Caco-2 (cell line): Measurements from ENCODE around the gene TXNDC16. TPM values are rescaled to one million over a fixed set of nuclear protein-coding genes. Genes with fewer than 3 reads are reported as not detected.

ENCODE experiments used
- BruUV-seq: library from RNA; stranded (reverse); fragments of 400-500 nt; replicated peaks from 2 replicates; lab custom pipeline; 2021; lab: Mats Ljungman, UMichigan
- CTCF ChIA-PET: fragments of 300-600 bp; sonication (Branson Sonifier 250); formaldehyde crosslinking; loops from one replicate; lab custom pipeline; 2022; ENCODE audit warnings: antibody characterized with exemption; lab: Charles Lee
- POLR2A ChIA-PET: fragments of 300-600 bp; sonication (Branson Sonifier 250); formaldehyde crosslinking; loops from one replicate; lab custom pipeline; 2022; ENCODE audit warnings: antibody characterized with exemption; lab: Charles Lee
- DNase-seq, 2 experiments: peaks; one replicate each; pipeline versions ENCODE4 v3.0.0 to v3.0.0-alpha.2; 2020 to 2022
- H3K27me3 ChIP-seq: replicated peaks from 2 replicates; pipeline ENCODE4 v1.6.0; 2011; ENCODE audit warnings: low read length; ENCODE audit not compliant: control insufficient read depth, insufficient read depth
- H3K36me3 ChIP-seq: 2 replicates; pipeline ENCODE4 v1.5.1; 2011; ENCODE audit warnings: low read length; ENCODE audit not compliant: control insufficient read depth, insufficient read depth
- H3K4me1 ChIP-seq: fragments of 250-450 bp; sonication (Bioruptor Pico); 2 replicates; pipeline ENCODE4 v1.5.1; 2020; ENCODE audit warnings: mild to moderate bottlenecking
- H3K4me3 ChIP-seq: 2 replicates; pipeline ENCODE4 v1.5.1; 2011; ENCODE audit warnings: low read depth, mild to moderate bottlenecking, control low read depth, low read length
- H3K9me3 ChIP-seq: fragments of 250-450 bp; sonication (Bioruptor Pico); 2 replicates; pipeline ENCODE4 v1.5.1; 2020; ENCODE audit warnings: mild to moderate bottlenecking, moderate library complexity
- H3K27ac Mint-ChIP-seq: one replicate; pipeline ENCODE4 v1.8.0; 2022; ENCODE audit warnings: mixed read lengths; ENCODE audit not compliant: unreplicated experiment
- H3K27me3 Mint-ChIP-seq: one replicate; pipeline ENCODE4 v1.8.0; 2022; ENCODE audit warnings: mixed read lengths; ENCODE audit not compliant: insufficient read depth, unreplicated experiment
- H3K36me3 Mint-ChIP-seq: one replicate; pipeline ENCODE4 v1.8.0; 2022; ENCODE audit warnings: mild to moderate bottlenecking, mixed read lengths; ENCODE audit not compliant: insufficient read depth, unreplicated experiment
- H3K4me1 Mint-ChIP-seq: one replicate; pipeline ENCODE4 v1.8.0; 2022; ENCODE audit warnings: low read depth, mixed read lengths; ENCODE audit not compliant: unreplicated experiment
- H3K4me3 Mint-ChIP-seq: one replicate; pipeline ENCODE4 v1.8.0; 2022; ENCODE audit warnings: mild to moderate bottlenecking, moderate library complexity, mixed read lengths; ENCODE audit not compliant: unreplicated experiment
- H3K9me3 Mint-ChIP-seq: one replicate; pipeline ENCODE4 v1.8.0; 2022; ENCODE audit warnings: mixed read lengths; ENCODE audit not compliant: unreplicated experiment
- CTCF ChIP-seq, 2 experiments: fragments of 200-600 bp in 1 of 2; IDR thresholded peaks; 1 replicate in 1 of 2; 2 replicates in 1 of 2; pipeline versions ENCODE4 v1.5.1 to v1.8.0; 2011 to 2022; ENCODE audit warnings: antibody characterized with exemption in 1 of 2, control low read depth in 1 of 2, inconsistent platforms in 1 of 2, low read depth in 1 of 2, low read length in 1 of 2, mild to moderate bottlenecking in 1 of 2, moderate library complexity in 1 of 2; ENCODE audit not compliant: insufficient read depth in 1 of 2, severe bottlenecking in 1 of 2, unreplicated experiment in 1 of 2
- intact Hi-C: fragments of 100-400 bp; cut with micrococcal nuclease; formaldehyde crosslinking; loops from one replicate; pipeline ENCODE4 v1.10.0; 2022; ENCODE audit not compliant: unreplicated experiment
- total RNA-seq: library from RNA; stranded (reverse); gene quantifications from 2 replicates; pipeline ENCODE4 v1.2.3, GENCODE V29; 2022

TXNDC16 gene
- total RNA-seq, 1 experiment from 2014 or later, result 6.6 TPM

- Histone ChIP-seq H3K27me3 (no peaks in the 10 kb centered on the region), H3K9me3 (no peaks in the 10 kb centered on the region), H3K36me3 (no peaks in the 10 kb centered on the region), H3K4me1 (peaks cover 7% of the 10 kb centered on the region; the same call in 1 of the 2 replicates), H3K4me3 (peak overlapping the region; percentile 61)
- ChIA-PET CTCF (interaction anchor here (0.5 to 0.7 kb wide), 3 partner anchors 150 to 629 kb away, joined by 3 read pairs; no protein-coding TSS in a partner anchor), POLR2A (interaction anchor here (0.5 to 1.3 kb wide), 8 partner anchors 13 to 266 kb away, joined by 3 to 10 read pairs (median 4); no protein-coding TSS in a partner anchor)
- Mint-ChIP-seq H3K36me3 (peaks cover 15% of the 10 kb centered on the region), H3K4me3 (peak overlapping the region; percentile 92), H3K27me3 (no peaks in the 10 kb centered on the region), H3K4me1 (peaks cover 16% of the 10 kb centered on the region), H3K9me3 (no peaks in the 10 kb centered on the region), H3K27ac (peak overlapping the region; percentile 83)
- BruUV-seq, result no TSS peak
- DNase-seq, result peak in 1 of 2 experiments; percentile 18
- intact Hi-C loops, result loop anchor here (10.0 kb wide), 2 partner anchors 113 to 143 kb away; partner anchors contain the start of gene ERO1A
- peak in 1 of 2 experiments; percentile 45 for TF ChIP-seq CTCF (IDR thresholded peaks at IDR 0.05; ENCODE audit: insufficient read depth in 1 of 2, low read depth in 1 of 2, low read length in 1 of 2, severe bottlenecking in 1 of 2, unreplicated experiment in 1 of 2)
These were observed 626 bp downstream of the TXNDC16 start for GRCh38 chr14:52551696-52552062.

- H3K27ac Mint-ChIP-seq, result peak overlapping the region; percentile 83
- no peak for DNase-seq
- Histone ChIP-seq H3K4me3 (peak overlapping the region; percentile 61), H3K27me3 (no peaks in the 10 kb centered on the region), H3K9me3 (no peaks in the 10 kb centered on the region), H3K36me3 (no peaks in the 10 kb centered on the region), H3K4me1 (peaks cover 7% of the 10 kb centered on the region; the same call in 1 of the 2 replicates)
- intact Hi-C loops, result loop anchor here (10.0 kb wide), 2 partner anchors 114 to 144 kb away; partner anchors contain the start of gene ERO1A
- H3K4me3 Mint-ChIP-seq, result peak overlapping the region; percentile 92
- ChIA-PET POLR2A (interaction anchor here (0.7 kb wide), 1 partner anchor 63 kb away, joined by 4 read pairs; no protein-coding TSS in a partner anchor), CTCF (interaction anchor here (0.7 kb wide), 2 partner anchors 226 to 629 kb away, joined by 3 read pairs; no protein-coding TSS in a partner anchor)
- no peaks in the 10 kb centered on the region for H3K27me3 Mint-ChIP-seq
- TF ChIP-seq CTCF (IDR thresholded peaks at IDR 0.05; ENCODE audit: insufficient read depth in 1 of 2, low read depth in 1 of 2, low read length in 1 of 2, severe bottlenecking in 1 of 2, unreplicated experiment in 1 of 2), result no peak
- H3K4me1 Mint-ChIP-seq, result peaks cover 16% of the 10 kb centered on the region
- BruUV-seq, result no TSS peak
- H3K9me3 Mint-ChIP-seq, result no peaks in the 10 kb centered on the region
- H3K36me3 Mint-ChIP-seq, result peaks cover 15% of the 10 kb centered on the region
These were observed 1.1 kb downstream of the TXNDC16 start for GRCh38 chr14:52551205-52551604.

- H3K27me3 Mint-ChIP-seq, result no peaks in the 10 kb centered on the region
- BruUV-seq, result no TSS peak
- H3K4me1 Mint-ChIP-seq, result peaks cover 16% of the 10 kb centered on the region
- Histone ChIP-seq H3K4me3 (peak overlapping the region; percentile 61), H3K36me3 (no peaks in the 10 kb centered on the region), H3K9me3 (no peaks in the 10 kb centered on the region), H3K4me1 (peaks cover 7% of the 10 kb centered on the region; the same call in 1 of the 2 replicates), H3K27me3 (no peaks in the 10 kb centered on the region)
- ChIA-PET CTCF (interaction anchor here (0.6 to 0.7 kb wide), 2 partner anchors 47 to 226 kb away, joined by 3 to 5 read pairs; no protein-coding TSS in a partner anchor), POLR2A (no interaction called here)
- peak overlapping the region; percentile 92 for H3K4me3 Mint-ChIP-seq
- H3K9me3 Mint-ChIP-seq, result no peaks in the 10 kb centered on the region
- DNase-seq, result no peak
- intact Hi-C loops, result loop anchor here (10.0 kb wide), 2 partner anchors 114 to 144 kb away; partner anchors contain the start of gene ERO1A
- peak overlapping the region; percentile 83 for H3K27ac Mint-ChIP-seq
- H3K36me3 Mint-ChIP-seq, result peaks cover 15% of the 10 kb centered on the region
- no peak for TF ChIP-seq CTCF (IDR thresholded peaks at IDR 0.05; ENCODE audit: insufficient read depth in 1 of 2, low read depth in 1 of 2, low read length in 1 of 2, severe bottlenecking in 1 of 2, unreplicated experiment in 1 of 2)
These were observed 1.6 kb downstream of the TXNDC16 start for GRCh38 chr14:52550661-52551060.
